ENCODE measurements around the gene FMO3.

Gene FMO3

GRCh38 chr1:171090604-171091003, at the start of gene FMO3:
TSS of gene FMO3 (plus strand) at chr1:171090905. CDS start at chr1:171092659, 1,754 bp downstream.
- no peak for DNase-seq (ENCODE audit: low read depth)

DNA sequence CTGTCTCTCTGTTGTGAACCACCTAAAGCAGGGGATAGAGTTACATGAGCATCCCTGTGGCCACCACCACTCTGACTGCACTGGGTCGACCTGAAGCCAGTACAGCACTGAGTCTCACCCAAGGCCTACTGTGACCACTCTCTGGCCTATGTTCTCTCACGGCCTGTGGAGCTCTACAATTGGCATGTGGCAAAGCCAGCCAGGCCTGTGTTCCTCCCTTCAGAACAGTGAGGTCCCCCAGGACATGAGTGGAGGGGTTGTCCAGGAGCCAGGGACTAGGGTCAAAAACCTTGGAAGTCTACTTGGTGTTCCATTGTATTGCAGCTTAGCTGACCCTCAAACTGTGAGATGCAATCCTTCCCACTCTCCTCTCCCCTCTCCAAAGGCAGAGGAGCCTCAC, 42.7 kb upstream of the FMO3 start:
- DNase-seq (ENCODE audit: low read depth) = no peak

DNA sequence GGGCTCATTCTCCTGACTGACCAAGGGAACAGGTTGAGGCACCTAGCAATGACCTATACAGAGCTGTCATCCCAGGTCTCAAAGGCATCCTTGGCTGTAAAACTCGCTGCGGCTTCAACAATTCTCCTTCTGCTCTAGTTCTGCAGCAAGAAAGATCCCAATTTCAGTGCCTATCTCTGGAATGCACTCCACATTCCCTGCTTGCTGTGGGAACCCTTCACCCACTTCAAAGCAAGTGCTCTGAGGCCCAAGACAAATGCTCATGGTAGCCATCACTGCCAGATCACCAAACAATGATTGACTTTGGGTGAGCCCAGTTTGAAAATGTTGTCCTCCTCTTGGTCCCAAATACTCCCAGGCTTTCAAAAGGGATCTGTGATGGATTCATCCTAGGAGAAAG, 37.7 kb upstream of the FMO3 start:
- DNase-seq (ENCODE audit: low read depth) = no peak

- no peak for DNase-seq (ENCODE audit: low read depth)
Measured at GRCh38 chr1:171055966-171056643, 34.6 kb upstream of the FMO3 start.

- DNase-seq (ENCODE audit: low read depth) = no peak
Measured at GRCh38 chr1:171061425-171062143, 29.1 kb upstream of the FMO3 start.

GRCh38 chr1:171062902-171063301, 27.8 kb upstream of the FMO3 start:
- no peak for DNase-seq (ENCODE audit: low read depth)

GRCh38 chr1:171075041-171075440, 15.7 kb upstream of the FMO3 start:
- no peak for DNase-seq (ENCODE audit: low read depth)

- DNase-seq (ENCODE audit: low read depth) = no peak
Measured at GRCh38 chr1:171081314-171081753, 9.4 kb upstream of the FMO3 start.

DNA sequence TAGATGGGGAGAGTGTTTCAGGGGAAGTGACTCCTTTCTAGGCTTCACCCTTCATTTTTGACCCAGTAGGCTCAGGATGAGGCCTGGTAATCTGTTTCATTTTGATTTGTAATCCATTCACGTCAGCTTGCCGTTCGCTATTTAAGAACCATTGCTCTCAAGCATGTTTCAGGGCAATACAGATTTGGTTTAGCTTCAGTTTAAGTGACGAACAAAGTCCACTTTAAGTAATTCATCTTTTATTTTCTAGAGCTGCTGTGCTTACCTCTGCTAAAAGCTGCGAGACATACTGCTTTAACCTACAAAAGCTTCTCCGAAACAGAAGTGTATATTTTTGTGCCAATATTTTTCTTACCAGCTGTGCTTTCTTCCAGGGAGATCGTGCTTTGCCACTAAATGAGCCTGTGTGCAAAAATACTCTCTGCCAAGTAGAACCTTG, 8.9 kb upstream of the FMO3 start:
- DNase-seq (ENCODE audit: low read depth) = no peak

DNA sequence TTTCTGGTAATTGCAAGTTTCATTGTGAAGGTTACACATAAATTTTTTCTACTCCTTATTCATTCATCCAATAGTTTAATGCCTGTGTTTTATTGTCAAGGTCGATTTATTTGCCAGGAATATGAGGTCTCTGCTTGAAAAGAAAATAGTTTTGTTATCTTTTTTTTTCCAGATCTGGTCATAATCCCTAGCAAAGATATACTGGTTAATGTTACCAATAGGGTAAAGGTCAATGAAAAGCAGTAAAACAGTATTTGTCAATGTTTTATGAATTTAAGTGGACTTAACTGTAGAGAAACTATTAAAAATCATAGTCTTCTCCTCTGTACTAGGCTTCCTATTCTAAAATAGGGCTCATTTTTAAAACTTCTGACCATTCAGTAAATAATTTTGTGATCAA, 8.1 kb upstream of the FMO3 start:
- no peak for DNase-seq (ENCODE audit: low read depth)

GRCh38 chr1:171083222-171083621, 7.5 kb upstream of the FMO3 start:
- no peak for DNase-seq (ENCODE audit: low read depth)

GRCh38 chr1:171084091-171084490, 6.6 kb upstream of the FMO3 start:
- no peak for DNase-seq (ENCODE audit: low read depth)

DNA sequence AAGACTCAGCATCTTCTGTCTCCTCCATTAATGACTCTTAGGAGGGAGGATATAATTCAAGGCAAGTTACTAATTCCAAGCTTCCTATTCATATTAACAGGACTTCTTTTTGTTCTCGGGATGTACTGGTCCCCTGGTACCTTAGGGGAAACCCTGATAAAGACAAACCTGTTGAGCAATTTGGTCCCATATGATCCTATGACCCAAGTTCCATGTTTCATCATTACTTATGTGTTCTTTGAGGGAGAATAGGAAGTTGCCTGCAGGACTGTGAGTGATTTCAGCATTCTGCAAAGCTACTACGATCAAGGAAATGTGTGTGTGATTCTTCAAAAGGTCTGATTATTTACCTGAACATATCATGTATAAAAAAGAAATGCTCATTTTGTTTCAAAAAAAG, 5.8 kb upstream of the FMO3 start:
- no peak for DNase-seq (ENCODE audit: low read depth)

GRCh38 chr1:171087896-171088295, 2.8 kb upstream of the FMO3 start:
- no peak for DNase-seq (ENCODE audit: low read depth)

- no peak for DNase-seq (ENCODE audit: low read depth)
Measured at GRCh38 chr1:171103862-171104261, 13.2 kb downstream of the FMO3 start.

DNA sequence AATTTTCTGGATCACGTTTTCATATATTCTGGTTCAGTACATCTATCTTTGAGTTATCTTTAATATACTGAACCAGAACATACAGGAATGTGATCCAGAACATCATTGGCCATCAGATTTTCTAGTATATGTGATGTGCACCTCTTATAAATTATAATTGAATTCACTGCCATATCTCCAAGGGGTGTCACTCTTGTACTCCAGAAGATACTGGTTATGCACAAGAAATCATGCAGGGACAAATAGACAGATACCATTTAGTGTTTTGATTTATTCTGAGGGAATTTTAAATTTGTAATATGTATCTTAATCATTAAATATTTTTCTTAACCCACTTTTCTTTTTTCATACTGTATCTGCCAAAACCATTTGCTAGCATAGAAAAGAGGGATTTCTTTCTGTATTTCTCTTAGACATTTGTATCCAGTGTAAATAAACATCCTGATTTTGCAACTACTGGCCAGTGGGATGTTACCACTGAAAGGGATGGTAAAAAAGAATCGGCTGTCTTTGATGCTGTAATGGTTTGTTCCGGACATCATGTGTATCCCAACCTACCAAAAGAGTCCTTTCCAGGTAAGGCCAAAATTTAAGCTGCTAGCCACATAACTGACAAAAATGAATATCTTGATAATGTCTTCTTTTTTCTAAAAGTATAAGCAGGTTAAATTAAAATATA, 16.7 kb downstream of the FMO3 start:
- no peak for DNase-seq (ENCODE audit: low read depth)

- DNase-seq (ENCODE audit: low read depth) = no peak
Measured at GRCh38 chr1:171107969-171108368, 17.3 kb downstream of the FMO3 start.

- no peak for DNase-seq (ENCODE audit: low read depth)
Measured at GRCh38 chr1:171109966-171110365, 19.3 kb downstream of the FMO3 start.

GRCh38 chr1:171110621-171111326, 20.1 kb downstream of the FMO3 start:
- DNase-seq (ENCODE audit: low read depth) = no peak

DNA sequence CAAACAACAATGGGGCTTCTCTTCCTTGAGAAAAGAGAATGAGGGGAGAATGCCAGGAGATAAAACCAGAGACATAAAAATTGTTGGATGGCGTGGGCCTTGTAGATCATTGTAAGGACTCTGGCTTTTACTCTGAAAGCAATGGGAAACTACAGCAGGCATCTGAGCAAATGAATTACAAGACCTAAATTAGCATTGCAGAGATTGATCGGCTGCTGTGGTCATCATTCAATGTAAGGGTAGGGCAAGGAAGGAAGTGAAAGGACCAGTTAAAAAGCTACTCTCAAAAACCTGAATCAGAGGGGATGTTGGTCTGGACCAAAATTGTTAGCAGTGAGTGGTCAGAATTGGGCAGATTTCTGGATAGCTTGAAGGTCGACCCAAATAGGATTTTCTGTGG, 21.4 kb downstream of the FMO3 start:
- DNase-seq (ENCODE audit: low read depth) = no peak

GRCh38 chr1:171113382-171113781, 22.7 kb downstream of the FMO3 start:
- no peak for DNase-seq (ENCODE audit: low read depth)

- DNase-seq (ENCODE audit: low read depth) = no peak
Measured at GRCh38 chr1:171115280-171115897, 24.7 kb downstream of the FMO3 start.
